ENCODE results near the gene LTO1. TPM values are rescaled to one million over a fixed set of nuclear protein-coding genes. Genes with fewer than 3 reads are reported as not detected.

Gene LTO1
- total and polyA plus RNA-seq, 10 of the 15 experiments (the other 5 are each of a cell fraction or from before 2014, with no cell fraction given): 2.6 to 27.5 (median 14.4) TPM

DNA sequence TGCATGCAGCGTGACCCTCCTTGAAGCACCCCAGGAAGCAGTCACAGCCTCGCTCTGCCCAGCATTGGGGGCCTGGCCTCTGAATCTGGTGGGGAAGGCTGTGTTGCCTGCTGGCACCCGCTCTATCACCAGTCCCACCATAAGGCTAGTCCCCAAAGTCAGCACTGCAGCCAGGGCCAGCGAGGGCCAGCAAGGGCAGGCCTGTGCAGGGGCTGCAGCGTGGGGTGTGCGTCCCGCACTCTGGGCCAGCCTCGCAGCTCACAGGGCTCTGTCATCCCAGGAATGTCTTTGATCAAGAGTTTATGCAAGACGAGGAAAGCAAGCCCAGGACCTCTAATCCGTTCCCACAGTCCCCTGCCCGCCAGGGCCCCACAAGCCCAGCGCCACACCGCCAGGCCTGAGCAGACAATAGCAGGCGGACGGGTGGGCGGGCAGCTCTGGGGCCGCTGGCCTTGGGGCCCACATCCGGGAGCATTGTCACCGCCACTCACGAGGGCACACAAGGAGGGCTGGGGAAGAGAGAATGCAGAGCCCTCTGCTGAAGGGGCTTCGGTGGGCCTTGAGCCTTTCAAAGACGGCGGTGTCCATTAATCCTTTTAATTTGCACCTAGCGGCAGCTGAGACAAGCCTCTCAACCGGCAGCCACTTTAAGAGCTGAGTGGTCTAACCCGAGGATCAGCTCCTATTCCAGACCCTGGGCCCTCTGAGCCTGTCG lies 17.1 kb downstream of the LTO1 start:
- no TSS peak for BruUV-seq (replicated peaks)
- Histone ChIP-seq H3K4me2 (ENCODE audit: control insufficient read depth, insufficient read depth) (no peak overlapping the region), H3K4me3 (no peak overlapping the region), H3K79me2 (ENCODE audit: control insufficient read depth, insufficient read depth, low read length) (no peaks in the 10 kb centered on the region), H3K27me3 (replicated peaks in 1 of 2; ENCODE audit: control insufficient read depth in 2 of 2, insufficient read depth in 2 of 2, low read length in 1 of 2) (no peaks in the 10 kb centered on the region), H3K4me1 (ENCODE audit: control insufficient read depth, insufficient read depth, low read length) (no peaks in the 10 kb centered on the region), H3K9me3 (replicated peaks; ENCODE audit: control insufficient read depth, insufficient read depth, low read length) (no peaks in the 10 kb centered on the region; the same call in 2 of the 3 replicates), H4K20me1 (ENCODE audit: control insufficient read depth, insufficient read depth) (peaks cover 3% of the 10 kb centered on the region; the same call in 1 of the 2 replicates), H2AFZ (ENCODE audit: control insufficient read depth, low read depth, low read length) (no peak overlapping the region), H3K27ac (ENCODE audit: control insufficient read depth, insufficient read depth) (no peak overlapping the region), H3K36me3 (ENCODE audit: control insufficient read depth in 2 of 2, insufficient read depth in 2 of 2, low read length in 1 of 2) (no peaks in the 10 kb centered on the region), H3K9ac (ENCODE audit: control insufficient read depth, insufficient read depth, low read length) (no peak overlapping the region)
- FAIRE-seq (no peak), DNase-seq (ENCODE audit: low read depth, low spot score) (no peak), ATAC-seq (no peak)
- in situ Hi-C loops (cut with MboI) (no loop called here), intact Hi-C loops (cut with micrococcal nuclease; ENCODE audit: unreplicated experiment) (no loop called here)
- POLR2A ChIA-PET: no interaction called here
- RAD21 ChIA-PET (ENCODE audit: unreplicated experiment): no interaction called here
- 74% methylated on average over 27 of the region's 27 CpGs for WGBS (ENCODE audit: insufficient coverage, insufficient replicate concordance, low lambda C conversion rate, missing lambda C conversion rate)
- no peak for TF ChIP-seq CEBPZ (IDR thresholded peaks at IDR 0.05; ENCODE audit: low read depth, low read length)
- no peak for TF ChIP-seq MLLT1 (IDR thresholded peaks at IDR 0.05)
- TF ChIP-seq, protein P1, sequence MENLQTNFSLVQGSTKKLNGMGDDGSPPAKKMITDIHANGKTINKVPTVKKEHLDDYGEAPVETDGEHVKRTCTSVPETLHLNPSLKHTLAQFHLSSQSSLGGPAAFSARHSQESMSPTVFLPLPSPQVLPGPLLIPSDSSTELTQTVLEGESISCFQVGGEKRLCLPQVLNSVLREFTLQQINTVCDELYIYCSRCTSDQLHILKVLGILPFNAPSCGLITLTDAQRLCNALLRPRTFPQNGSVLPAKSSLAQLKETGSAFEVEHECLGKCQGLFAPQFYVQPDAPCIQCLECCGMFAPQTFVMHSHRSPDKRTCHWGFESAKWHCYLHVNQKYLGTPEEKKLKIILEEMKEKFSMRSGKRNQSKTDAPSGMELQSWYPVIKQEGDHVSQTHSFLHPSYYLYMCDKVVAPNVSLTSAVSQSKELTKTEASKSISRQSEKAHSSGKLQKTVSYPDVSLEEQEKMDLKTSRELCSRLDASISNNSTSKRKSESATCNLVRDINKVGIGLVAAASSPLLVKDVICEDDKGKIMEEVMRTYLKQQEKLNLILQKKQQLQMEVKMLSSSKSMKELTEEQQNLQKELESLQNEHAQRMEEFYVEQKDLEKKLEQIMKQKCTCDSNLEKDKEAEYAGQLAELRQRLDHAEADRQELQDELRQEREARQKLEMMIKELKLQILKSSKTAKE (IDR thresholded peaks at IDR 0.05; ENCODE audit: low read depth, poor library complexity, severe bottlenecking): no peak
- no peak for TF ChIP-seq TAF1 (IDR thresholded peaks at IDR 0.05; ENCODE audit: borderline replicate concordance, low read depth, low read length)
- TF ChIP-seq PML (IDR thresholded peaks at IDR 0.05; ENCODE audit: low read length): no peak
- TF ChIP-seq NBN (IDR thresholded peaks at IDR 0.05): no peak
- TF ChIP-seq, protein P2, sequence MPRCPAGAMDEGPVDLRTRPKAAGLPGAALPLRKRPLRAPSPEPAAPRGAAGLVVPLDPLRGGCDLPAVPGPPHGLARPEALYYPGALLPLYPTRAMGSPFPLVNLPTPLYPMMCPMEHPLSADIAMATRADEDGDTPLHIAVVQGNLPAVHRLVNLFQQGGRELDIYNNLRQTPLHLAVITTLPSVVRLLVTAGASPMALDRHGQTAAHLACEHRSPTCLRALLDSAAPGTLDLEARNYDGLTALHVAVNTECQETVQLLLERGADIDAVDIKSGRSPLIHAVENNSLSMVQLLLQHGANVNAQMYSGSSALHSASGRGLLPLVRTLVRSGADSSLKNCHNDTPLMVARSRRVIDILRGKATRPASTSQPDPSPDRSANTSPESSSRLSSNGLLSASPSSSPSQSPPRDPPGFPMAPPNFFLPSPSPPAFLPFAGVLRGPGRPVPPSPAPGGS (IDR thresholded peaks at IDR 0.05; ENCODE audit: borderline replicate concordance, insufficient read depth, low read depth, low read length, poor library complexity, severe bottlenecking): no peak
- no peak for TF ChIP-seq ETV6 (conservative IDR thresholded peaks at IDR 0.05 in 1 of 2, IDR thresholded peaks at IDR 0.05 in 1 of 2; ENCODE audit: borderline replicate concordance in 1 of 2, low read depth in 1 of 2)
- TF ChIP-seq NFYA (IDR thresholded peaks at IDR 0.05; ENCODE audit: borderline replicate concordance, low read depth, low read length): no peak
- TF ChIP-seq KLF5 (IDR thresholded peaks at IDR 0.05; ENCODE audit: partially characterized antibody): no peak
- SMC1A ChIA-PET (ENCODE audit: uncharacterized antibody, unreplicated experiment): no interaction called here
- CTCF ChIA-PET: interaction anchor here (3.9 kb wide), 1 partner anchor 13 kb away, joined by 15 read pairs; no protein-coding TSS in a partner anchor
